Mesenchymal stem cell (in vitro differentiated cells and primary cell): ENCODE results near the gene SH3BP5L.
"Not testable (repeated sequence)": the region's sequence is repeated elsewhere in the genome, so short reads cannot be mapped to it uniquely, and the experiment has no call there.

Experiments
- DNase-seq: peaks from one replicate; pipeline ENCODE4 v3.0.0-alpha.2; 2013
- H2AFZ ChIP-seq: one replicate; pipeline ENCODE4 v1.6.1; 2013; ENCODE audit warnings: low read depth, mild to moderate bottlenecking, control low read depth, inconsistent platforms, low read length, moderate library complexity
- H2AK5ac ChIP-seq: 2 replicates; pipeline ENCODE4 v1.6.1; 2013; ENCODE audit warnings: low read length, moderate library complexity, mild to moderate bottlenecking, inconsistent platforms; ENCODE audit not compliant: severe bottlenecking
- H2BK120ac ChIP-seq: one replicate; pipeline ENCODE4 v1.6.1; 2013; ENCODE audit warnings: low read depth, mild to moderate bottlenecking, inconsistent platforms, low read length, moderate library complexity
- H2BK12ac ChIP-seq, 2 experiments: one replicate each; pipeline ENCODE4 v1.6.1; 2013; ENCODE audit warnings: inconsistent platforms in 2 of 2, low read length in 2 of 2, mild to moderate bottlenecking in 2 of 2, moderate library complexity in 2 of 2, control low read depth in 1 of 2
- H2BK15ac ChIP-seq: one replicate; pipeline ENCODE4 v1.6.1; 2013; ENCODE audit warnings: mild to moderate bottlenecking, low read depth, inconsistent platforms; ENCODE audit not compliant: poor library complexity, severe bottlenecking
- H2BK5ac ChIP-seq: 2 replicates; pipeline ENCODE4 v1.6.1; 2013; ENCODE audit warnings: low read depth, mild to moderate bottlenecking, low read length, control low read depth, inconsistent platforms; ENCODE audit not compliant: poor library complexity, severe bottlenecking
- H3K14ac ChIP-seq, 2 experiments: one replicate each; pipeline ENCODE4 v1.6.1; 2013; ENCODE audit warnings: inconsistent platforms in 2 of 2, low read length in 2 of 2, control low read depth in 1 of 2, mild to moderate bottlenecking in 1 of 2, moderate library complexity in 1 of 2
- H3K18ac ChIP-seq, 2 experiments: one replicate each; pipeline ENCODE4 v1.6.1; 2013; ENCODE audit warnings: inconsistent platforms in 2 of 2, low read length in 2 of 2, control low read depth in 1 of 2, low read depth in 1 of 2, mild to moderate bottlenecking in 1 of 2
- H3K23ac ChIP-seq, 2 experiments: one replicate each; pipeline ENCODE4 v1.6.1; 2013; ENCODE audit warnings: inconsistent platforms in 2 of 2, low read length in 2 of 2, mild to moderate bottlenecking in 2 of 2, moderate library complexity in 2 of 2, control low read depth in 1 of 2
- H3K27ac ChIP-seq: 2 replicates; pipeline ENCODE4 v1.5.1; 2013; ENCODE audit warnings: mild to moderate bottlenecking, moderate library complexity, low read length, control low read depth, inconsistent platforms; ENCODE audit not compliant: poor library complexity, severe bottlenecking
- H3K27me3 ChIP-seq, 2 experiments: 2 replicates each; pipeline versions ENCODE4 v1.6.1 to v1.7.0; 2013; ENCODE audit warnings: low read length in 2 of 2, mild to moderate bottlenecking in 2 of 2, moderate library complexity in 2 of 2, control low read depth in 1 of 2, inconsistent platforms in 1 of 2; ENCODE audit not compliant: control insufficient read depth in 1 of 2, insufficient read depth in 1 of 2
- H3K36me3 ChIP-seq, 2 experiments: 2 replicates each; pipeline versions ENCODE4 v1.6.1 to v1.7.0; 2013; ENCODE audit warnings: low read length in 2 of 2, control low read depth in 1 of 2, inconsistent platforms in 1 of 2, low read depth in 1 of 2, mild to moderate bottlenecking in 1 of 2; ENCODE audit not compliant: insufficient read depth in 2 of 2, control insufficient read depth in 1 of 2
- H3K4ac ChIP-seq, 2 experiments: one replicate each; pipeline ENCODE4 v1.6.1; 2013; ENCODE audit warnings: inconsistent platforms in 2 of 2, low read length in 2 of 2, mild to moderate bottlenecking in 2 of 2, moderate library complexity in 2 of 2, control low read depth in 1 of 2, low read depth in 1 of 2
- H3K4me1 ChIP-seq: 2 replicates; pipeline ENCODE4 v1.6.1; 2013; ENCODE audit warnings: low read depth, low read length, control low read depth; ENCODE audit not compliant: control insufficient read depth, insufficient read depth
- H3K4me2 ChIP-seq: 2 replicates; pipeline ENCODE4 v1.6.1; 2013; ENCODE audit warnings: low read length, mild to moderate bottlenecking, inconsistent platforms; ENCODE audit not compliant: poor library complexity, severe bottlenecking
- H3K4me3 ChIP-seq, 2 experiments: 2 replicates each; pipeline versions ENCODE4 v1.5.1 to v1.7.0; 2013; ENCODE audit warnings: low read length in 2 of 2, mild to moderate bottlenecking in 2 of 2, control low read depth in 1 of 2, low read depth in 1 of 2; ENCODE audit not compliant: insufficient read depth in 1 of 2
- H3K79me1 ChIP-seq: replicated peaks from 2 replicates; pipeline ENCODE4 v1.6.1; 2013; ENCODE audit warnings: mild to moderate bottlenecking, control low read depth, low read length, inconsistent platforms; ENCODE audit not compliant: poor library complexity, severe bottlenecking
- H3K9ac ChIP-seq: 2 replicates; pipeline ENCODE4 v1.7.0; 2013; ENCODE audit warnings: mild to moderate bottlenecking, low read length, moderate library complexity
- H3K9me3 ChIP-seq: 2 replicates; pipeline ENCODE4 v1.7.0; 2013; ENCODE audit warnings: mild to moderate bottlenecking, low read length; ENCODE audit not compliant: control insufficient read depth
- H4K8ac ChIP-seq: one replicate; pipeline ENCODE4 v1.6.1; 2013; ENCODE audit warnings: inconsistent platforms, mild to moderate bottlenecking, low read length, moderate library complexity
- H4K91ac ChIP-seq: one replicate; pipeline ENCODE4 v1.6.1; 2013; ENCODE audit warnings: mild to moderate bottlenecking, low read length, inconsistent platforms
- WGBS: methylation state at CpG from one replicate; pipeline ENCODE4 v1.1.7; 2013; ENCODE audit warnings: mixed read lengths; 5-methylcytosine and 5-hydroxymethylcytosine counted together

The SH3BP5L gene

GRCh38 chr1:248804771-248805681, 20.7 kb downstream of the SH3BP5L start:
- Histone ChIP-seq H3K4ac (no peak overlapping the region), H2BK12ac (no peak overlapping the region), H4K91ac (no peak overlapping the region), H3K18ac (no peak overlapping the region), H3K4me1 (peaks cover 3% of the 10 kb centered on the region), H3K23ac (no peak overlapping the region), H4K8ac (no peak overlapping the region), H3K36me3 (peaks cover 0 to 3% of the 10 kb centered on the region in 2 experiments), H3K4me2 (no peak overlapping the region), H2BK120ac (no peak overlapping the region), H3K79me1 (no peaks in the 10 kb centered on the region), H3K9ac (no peak overlapping the region), H3K4me3 (no peak overlapping the region), H2BK5ac (no peak overlapping the region), H3K27ac (no peak overlapping the region), H2AFZ (no peak overlapping the region), H3K9me3 (no peaks in the 10 kb centered on the region), H3K14ac (no peak overlapping the region), H3K27me3 (no peaks in the 10 kb centered on the region), H2BK15ac (no peak overlapping the region), H2AK5ac (no peak overlapping the region)
- WGBS = 77% methylated on average over 9 of the region's 10 CpGs
- DNase-seq = no peak

- not testable (repeated sequence) for H4K91ac ChIP-seq, H3K79me1 ChIP-seq, H3K4me2 ChIP-seq, DNase-seq, H2BK5ac ChIP-seq, H3K27me3 ChIP-seq, H4K8ac ChIP-seq, H2AFZ ChIP-seq, H2AK5ac ChIP-seq, H3K23ac ChIP-seq, H3K9me3 ChIP-seq, H2BK120ac ChIP-seq, H3K27ac ChIP-seq, H3K18ac ChIP-seq, H3K4me3 ChIP-seq, H2BK15ac ChIP-seq, H3K9ac ChIP-seq, H3K4ac ChIP-seq, H3K36me3 ChIP-seq, H3K14ac ChIP-seq, H3K4me1 ChIP-seq, H2BK12ac ChIP-seq
- 88% methylated on average over 15 of the region's 15 CpGs for WGBS
Measured at GRCh38 chr1:248803501-248803900, 22.2 kb downstream of the SH3BP5L start.

- Histone ChIP-seq H2BK15ac (no peak overlapping the region), H3K27me3 (no peaks in the 10 kb centered on the region), H3K4me3 (no peak overlapping the region), H2AFZ (no peak overlapping the region), H3K4ac (no peak overlapping the region), H3K23ac (no peak overlapping the region), H2BK12ac (no peak overlapping the region), H3K4me1 (peaks cover 3% of the 10 kb centered on the region), H3K18ac (no peak overlapping the region), H2AK5ac (no peak overlapping the region), H2BK5ac (no peak overlapping the region), H3K14ac (no peak overlapping the region), H2BK120ac (no peak overlapping the region), H3K36me3 (no peaks in the 10 kb centered on the region), H4K91ac (no peak overlapping the region), H3K4me2 (no peak overlapping the region), H4K8ac (no peak overlapping the region), H3K9me3 (no peaks in the 10 kb centered on the region), H3K9ac (no peak overlapping the region), H3K79me1 (no peaks in the 10 kb centered on the region), H3K27ac (no peak overlapping the region)
- 69% methylated on average over 6 of the region's 6 CpGs for WGBS
- no peak for DNase-seq
Measured at GRCh38 chr1:248802454-248802853, 23.3 kb downstream of the SH3BP5L start.

- no peak overlapping the region for H3K9ac ChIP-seq
- H3K23ac ChIP-seq = no peak overlapping the region
- no peaks in the 10 kb centered on the region for H3K79me1 ChIP-seq
- H2BK15ac ChIP-seq = no peak overlapping the region
- 75% methylated on average over 1 of the region's 3 CpGs for WGBS
- no peaks in the 10 kb centered on the region for H3K27me3 ChIP-seq
- no peak overlapping the region for H4K8ac ChIP-seq
- no peak overlapping the region for H3K4me3 ChIP-seq
- H3K27ac ChIP-seq = no peak overlapping the region
- no peak overlapping the region for H2BK5ac ChIP-seq
- H3K9me3 ChIP-seq = peaks cover 3% of the 10 kb centered on the region
- H3K4ac ChIP-seq = no peak overlapping the region
- H3K36me3 ChIP-seq = no peaks in the 10 kb centered on the region
- no peak overlapping the region for H2AK5ac ChIP-seq
- H3K18ac ChIP-seq = no peak overlapping the region
- no peak overlapping the region for H2BK120ac ChIP-seq
- no peak for DNase-seq
- H2AFZ ChIP-seq = no peak overlapping the region
- H3K14ac ChIP-seq = no peak overlapping the region
- no peaks in the 10 kb centered on the region for H3K4me1 ChIP-seq
- no peak overlapping the region for H4K91ac ChIP-seq
- no peak overlapping the region for H3K4me2 ChIP-seq
- H2BK12ac ChIP-seq = no peak overlapping the region
Measured at GRCh38 chr1:248800459-248800858, 25.3 kb downstream of the SH3BP5L start.
